HG03045 (cell line): ENCODE results near the gene IFNG.
"Not testable (repeated sequence)": the region's sequence is repeated elsewhere in the genome, so short reads cannot be mapped to it uniquely, and the experiment has no call there.

ENCODE experiments used
- ATAC-seq: cut with Tn5 transposase; IDR thresholded peaks from one replicate; pipeline ENCODE4 v1.9.1; 2021; ENCODE audit warnings: mild to moderate bottlenecking, moderate library complexity; ENCODE audit not compliant: unreplicated experiment

The IFNG gene

DNA sequence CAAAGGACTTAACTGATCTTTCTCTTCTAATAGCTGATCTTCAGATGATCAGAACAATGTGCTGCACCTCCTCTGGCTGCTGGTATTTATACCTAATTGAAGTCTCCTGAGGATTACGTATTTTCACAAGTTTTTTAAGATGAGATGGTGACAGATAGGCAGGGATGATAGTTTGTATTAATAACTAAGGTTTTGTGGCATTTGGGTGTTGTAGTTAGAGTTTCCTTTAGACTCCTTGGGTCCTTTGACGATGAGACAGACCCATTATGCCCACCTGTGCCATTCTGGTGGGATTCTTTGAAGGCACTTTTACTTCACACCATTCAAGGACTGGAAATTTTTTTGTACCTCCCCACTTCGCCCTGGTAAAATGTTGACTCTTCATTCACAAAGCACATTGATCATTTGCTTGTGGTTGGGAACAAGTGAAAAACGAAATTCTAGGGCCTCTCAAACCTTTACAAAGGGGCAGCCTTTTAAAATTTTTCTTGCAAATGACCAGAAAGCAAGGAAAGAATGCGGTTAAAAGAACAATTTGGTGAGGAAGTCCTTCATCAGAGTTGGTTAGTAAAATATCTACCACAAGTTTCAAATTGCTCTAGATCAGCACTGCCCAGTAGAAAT, at the start of gene IFNG:
Gene IFNG (minus strand): TSS at position 60 of the 624 bp plus-strand sequence. CDS start 125 bp downstream, outside the sequence.
- peak; percentile 50 for ATAC-seq

DNA sequence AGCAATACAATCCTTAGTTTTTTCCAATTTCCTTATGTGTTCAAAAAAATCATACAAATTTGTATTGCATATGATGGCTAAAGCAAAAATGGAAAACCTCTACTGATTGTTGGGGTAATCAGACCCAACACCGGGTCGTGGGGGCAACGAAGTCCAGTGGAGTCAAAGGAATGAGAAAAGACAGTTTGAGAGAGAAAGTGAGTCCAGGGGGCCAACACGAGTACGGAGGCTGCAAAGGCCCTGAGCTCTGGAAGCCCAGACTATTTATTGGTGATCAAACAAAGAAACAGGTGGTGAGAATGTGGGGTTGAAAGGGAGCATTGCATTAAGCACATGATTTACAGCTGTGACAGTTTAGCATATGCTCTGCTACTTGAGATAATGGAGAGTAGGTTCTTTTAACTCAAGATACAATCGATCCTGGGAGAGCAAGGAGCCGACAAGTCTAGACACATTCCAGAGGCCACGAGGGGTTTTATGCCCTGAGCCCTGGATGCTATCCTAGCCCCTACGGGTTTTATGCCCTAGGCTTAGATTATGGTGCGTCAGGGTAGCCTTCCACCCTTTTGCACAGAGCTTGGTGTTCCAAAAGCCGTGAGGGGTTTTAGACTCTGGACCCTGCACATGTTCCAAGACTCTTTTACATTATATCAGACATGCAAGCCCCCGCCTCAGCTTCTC, 49.6 kb upstream of the IFNG start:
- not testable (repeated sequence) for ATAC-seq

DNA sequence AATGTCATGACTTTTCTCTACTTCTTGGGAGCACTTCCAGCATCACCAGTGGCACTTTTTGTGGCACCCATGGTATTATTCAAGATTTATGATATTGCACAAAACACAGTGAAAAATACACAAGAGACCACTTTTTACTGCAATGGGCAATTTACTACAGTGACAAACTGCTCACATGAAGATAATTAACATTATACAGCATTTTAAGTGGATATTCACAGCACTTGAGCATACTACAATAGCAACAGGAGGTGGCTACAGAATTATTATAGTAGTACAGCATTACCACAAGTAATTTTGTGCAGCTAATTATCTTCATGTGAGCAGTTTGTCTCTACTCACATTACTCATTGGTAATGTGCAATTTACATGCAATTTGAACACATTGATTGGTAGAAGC, 47.7 kb upstream of the IFNG start:
- no peak for ATAC-seq

DNA sequence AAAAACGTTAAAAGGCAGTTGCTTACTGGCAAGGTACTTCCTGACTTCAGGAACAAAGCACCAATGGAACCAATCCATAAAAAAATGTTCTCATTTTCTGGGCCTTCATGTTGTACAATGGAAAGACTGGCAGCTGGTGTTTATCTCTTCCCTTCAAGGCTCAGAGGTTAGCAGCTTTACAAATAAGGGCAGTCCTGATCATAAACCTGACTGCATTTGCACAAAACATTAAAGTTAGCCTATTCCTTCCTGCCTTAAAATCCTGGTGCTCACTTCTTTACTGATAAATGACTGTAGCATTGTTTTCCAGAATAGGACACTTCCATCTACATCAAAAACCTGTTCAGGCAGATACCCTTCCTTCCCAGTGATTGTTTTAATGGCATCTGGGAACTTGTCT, 46.9 kb upstream of the IFNG start:
- no peak for ATAC-seq

DNA sequence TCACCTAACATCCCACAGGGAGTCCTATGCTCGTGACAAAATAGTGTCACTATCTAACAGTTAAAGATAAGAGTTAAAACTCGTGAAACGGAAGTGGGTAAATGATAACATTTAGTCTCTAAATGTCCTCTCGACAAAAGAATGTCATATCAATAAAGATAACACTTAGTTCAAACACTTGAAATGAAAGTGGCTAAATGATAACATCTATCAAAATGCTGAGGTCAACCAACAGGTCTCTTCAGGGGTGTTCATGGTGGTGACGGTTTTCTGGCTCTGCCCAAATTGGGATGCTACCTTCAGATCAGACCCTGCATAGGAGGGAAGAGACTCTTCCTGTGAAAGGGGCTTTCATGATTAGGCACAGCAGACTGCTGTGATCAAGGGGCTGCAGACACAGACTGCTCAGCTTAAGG, 43.9 kb upstream of the IFNG start:
- no peak for ATAC-seq

DNA sequence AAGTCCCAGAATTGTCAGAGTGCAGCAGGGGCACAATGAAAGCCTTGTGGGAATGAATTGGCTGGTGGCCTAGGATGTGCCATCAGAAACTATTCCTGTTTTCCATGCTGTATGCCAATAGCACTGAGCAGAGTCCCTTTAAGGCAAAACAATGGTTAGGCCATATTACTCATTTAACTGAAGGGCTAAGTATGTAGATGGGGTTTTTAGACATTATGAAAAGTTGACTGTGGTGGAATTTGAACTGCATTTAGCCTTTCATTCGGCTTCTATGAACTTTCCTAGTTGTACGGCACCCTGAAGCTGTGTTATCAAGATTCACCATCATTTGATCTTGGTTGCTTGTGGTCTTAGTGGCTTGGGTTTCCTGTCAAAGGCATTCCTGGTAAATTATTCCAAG, 41.3 kb upstream of the IFNG start:
- no peak for ATAC-seq

DNA sequence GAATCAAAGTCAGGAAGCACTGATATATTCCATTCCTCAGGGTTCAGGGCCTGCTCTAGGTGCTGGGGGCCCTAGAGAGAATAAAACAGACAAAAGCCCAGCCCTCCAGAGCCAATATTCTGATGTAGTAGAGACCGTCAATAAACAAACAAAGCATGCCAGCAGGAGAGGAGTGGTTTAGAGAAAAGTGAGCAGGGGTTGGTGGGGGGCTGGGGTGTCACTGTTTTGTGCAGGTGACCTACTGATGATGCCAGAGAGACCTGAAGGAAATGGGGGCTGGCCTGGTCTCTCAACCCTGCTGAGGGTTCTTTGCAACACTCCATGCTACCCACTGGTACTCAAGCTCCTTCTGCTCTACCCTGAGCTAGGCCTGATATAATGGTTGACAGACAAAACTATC, 39.6 kb upstream of the IFNG start:
- no peak for ATAC-seq

DNA sequence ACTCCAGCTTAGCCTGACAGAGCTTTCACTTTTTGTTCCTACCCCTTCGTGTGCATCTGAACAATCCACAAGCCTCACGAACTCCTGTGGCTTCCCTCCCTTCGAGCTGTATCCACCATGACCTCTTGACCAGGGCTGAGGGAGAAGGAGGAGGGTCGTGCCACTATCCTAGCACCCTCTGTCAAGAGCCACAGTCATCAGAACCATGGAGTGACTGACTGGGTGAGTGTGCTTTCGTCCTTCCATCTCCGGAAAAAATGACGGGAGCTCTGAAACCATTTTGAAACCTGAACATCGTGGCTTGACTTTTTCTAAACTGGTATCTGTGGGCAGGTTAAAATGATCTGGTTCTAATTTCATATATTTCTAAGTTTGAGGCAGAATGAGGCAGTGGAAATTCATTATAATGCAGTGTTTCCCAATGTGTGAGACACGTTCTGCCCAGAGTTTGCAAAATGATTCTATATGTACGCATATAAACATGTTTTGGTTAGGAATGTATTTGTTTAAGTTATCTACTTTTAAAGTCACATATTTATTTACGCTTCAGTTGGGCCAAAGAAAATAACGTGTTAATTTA, 39.1 kb upstream of the IFNG start:
- ATAC-seq = no peak

DNA sequence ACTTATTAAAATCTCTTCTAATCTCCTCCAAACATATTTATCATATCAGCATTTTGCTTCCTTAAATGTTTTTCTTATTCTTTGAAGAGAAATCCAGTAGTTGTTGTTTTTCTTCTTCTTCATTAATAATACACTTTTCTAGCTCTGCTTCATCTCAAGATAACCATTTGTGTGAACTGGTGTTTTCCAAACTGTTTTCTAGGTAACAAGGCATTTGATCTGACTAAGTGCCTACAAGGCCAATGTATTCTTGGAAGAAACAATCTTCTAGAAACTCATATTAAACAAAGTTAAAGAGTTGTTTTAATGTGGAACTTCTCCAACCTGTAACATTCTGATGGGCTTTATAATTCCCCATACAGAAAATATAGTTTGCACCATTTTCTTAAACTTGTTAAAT, 30.8 kb upstream of the IFNG start:
- no peak for ATAC-seq

DNA sequence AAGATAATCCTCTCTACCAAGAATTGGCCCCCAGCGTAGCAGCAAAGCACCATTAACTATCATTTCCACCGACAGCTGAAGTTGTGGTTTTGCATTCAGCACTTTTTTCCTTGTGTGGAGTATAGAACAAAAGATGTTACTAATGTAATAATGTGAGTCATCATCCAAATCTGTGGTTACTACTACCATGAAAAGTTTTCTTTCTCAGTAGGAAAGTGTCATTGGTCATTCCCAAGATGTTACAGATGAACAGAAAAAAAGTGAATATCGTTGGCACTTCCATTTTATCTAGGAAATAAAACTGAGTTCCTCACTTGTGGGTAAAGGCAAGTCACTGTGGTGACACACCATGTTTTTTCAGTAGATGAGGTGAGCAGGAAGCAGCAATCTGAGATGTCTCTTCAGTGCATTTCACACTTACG, 30.3 kb upstream of the IFNG start:
- no peak for ATAC-seq

DNA sequence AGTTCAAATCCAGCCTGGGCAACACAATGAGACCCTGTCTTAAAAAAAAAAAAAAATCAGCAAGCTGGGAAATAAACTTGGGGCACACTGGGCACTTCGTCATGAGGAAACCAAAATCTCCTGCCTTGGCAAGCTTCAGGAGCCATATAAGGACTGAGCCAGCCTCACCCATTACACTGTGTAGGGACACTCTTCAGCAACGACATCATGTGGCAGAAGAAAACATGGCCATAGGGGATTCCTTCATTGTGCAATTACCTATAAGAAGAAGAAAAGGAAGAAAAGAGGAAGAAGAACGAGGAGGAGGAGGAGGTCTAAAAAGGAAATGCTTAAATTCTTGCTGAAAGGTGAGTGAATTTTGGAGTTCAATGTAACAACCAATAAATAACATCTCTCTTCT, 26.1 kb upstream of the IFNG start:
- no peak for ATAC-seq

DNA sequence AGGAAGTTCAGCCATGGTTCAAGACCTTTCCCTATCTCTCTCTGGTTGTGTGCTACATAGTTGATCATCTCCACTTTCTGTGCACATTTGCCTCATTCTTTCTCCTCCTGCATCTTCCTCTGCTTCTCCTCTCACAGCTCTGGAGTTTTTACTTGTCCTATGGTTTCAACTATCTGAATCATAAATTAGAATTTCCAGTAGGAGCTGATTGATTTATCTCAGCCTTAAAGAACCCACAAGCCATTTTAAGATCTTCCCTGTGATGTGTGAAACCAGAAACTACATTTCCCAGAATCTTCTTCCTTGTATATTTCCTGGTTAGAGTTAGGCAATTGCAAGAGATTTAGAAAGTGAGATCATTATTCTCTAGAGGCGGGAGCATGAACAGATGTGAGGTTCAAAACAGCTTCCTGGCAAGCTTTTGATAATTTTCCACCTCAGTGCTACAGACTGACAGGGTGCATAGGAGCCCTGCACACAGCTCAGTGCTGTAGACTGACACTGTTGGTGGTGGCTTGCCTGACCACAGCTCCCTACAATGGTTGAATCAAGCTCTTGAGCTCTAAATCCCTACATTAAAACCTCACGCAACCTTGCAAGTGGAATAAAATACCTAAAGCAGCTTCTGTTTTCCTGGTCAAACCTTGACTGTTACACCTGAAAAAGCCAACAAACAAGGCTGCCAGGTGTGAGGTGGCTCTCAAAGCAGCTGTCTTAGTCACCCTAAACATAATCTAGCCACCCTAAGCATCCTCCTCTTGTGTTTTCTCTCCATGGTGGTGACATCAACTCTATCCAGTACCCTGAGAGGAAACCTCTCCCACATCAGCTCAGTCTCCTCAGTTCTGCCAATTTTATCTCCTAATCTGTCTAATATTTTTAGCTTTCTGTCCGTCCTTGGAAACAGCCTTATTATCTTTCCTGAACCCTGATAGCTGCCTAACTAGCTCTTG, 21.5 kb upstream of the IFNG start:
- no peak for ATAC-seq

DNA sequence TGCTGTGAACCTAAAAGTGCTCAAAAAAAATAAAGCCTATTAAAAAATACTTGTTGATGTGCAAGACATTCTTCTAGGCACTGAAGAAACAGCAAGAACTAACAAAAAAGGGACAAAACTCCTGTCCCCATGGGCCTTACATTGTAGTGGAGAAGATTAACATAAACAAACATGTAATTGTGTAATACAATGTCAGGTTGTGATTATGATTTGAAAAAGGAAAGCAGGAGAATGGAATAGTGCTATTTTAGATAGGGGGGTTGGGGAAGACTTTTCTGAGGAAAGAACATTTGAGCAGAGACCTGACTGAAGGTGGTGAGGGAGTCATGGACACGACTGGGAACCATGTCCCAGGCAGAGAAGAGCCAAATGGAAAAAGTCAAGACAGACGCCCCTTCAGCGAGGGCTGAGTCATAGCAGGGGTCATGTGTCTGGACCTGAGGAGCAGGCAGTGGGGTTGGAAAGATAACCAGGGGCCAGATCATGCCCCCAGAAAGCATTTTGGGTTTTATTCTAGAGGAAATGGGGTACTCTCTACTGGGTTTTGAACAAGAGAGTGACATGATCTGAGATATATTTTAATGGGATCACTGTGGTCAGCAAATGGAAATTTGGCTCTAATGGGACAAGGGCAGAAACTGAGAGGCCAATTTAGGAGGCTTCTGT, 19.4 kb upstream of the IFNG start:
- no peak for ATAC-seq

DNA sequence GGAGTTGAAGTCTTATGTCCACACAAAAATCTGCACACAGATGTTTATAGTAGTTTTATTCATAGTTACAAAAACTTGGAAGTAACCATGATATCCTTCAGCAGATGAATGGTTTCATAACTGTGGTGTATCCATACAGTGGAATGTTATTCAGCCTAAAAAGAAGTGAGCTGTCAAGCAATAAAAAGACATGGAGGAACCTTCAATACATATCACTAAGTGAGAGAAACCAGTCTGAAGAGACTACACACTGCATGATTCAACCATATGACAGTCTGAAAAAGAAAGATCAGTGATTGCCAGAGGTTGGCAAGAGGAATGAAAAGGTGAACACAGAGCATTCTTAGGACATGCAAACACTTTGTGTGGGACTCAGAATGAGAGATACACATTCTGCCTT, 18.6 kb upstream of the IFNG start:
- ATAC-seq = no peak

DNA sequence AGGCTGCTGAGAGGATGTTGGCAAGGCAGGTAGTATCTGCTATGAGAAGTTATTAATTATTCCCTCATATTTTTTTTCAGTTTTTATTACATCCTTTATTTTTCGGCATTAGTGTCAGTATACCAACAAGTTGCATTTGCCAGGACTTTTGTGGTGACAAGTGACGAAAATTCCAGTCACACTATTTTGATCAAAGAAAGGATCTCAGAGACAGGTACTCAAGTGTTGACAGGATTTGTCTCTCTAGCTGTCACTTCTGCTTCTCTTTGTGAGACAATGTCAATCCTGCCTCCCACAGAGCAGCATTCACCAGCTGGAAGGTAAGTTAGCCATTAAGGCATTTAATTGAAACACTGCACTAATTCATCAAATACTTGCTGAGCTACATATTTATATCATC, 18.0 kb upstream of the IFNG start:
- no peak for ATAC-seq

DNA sequence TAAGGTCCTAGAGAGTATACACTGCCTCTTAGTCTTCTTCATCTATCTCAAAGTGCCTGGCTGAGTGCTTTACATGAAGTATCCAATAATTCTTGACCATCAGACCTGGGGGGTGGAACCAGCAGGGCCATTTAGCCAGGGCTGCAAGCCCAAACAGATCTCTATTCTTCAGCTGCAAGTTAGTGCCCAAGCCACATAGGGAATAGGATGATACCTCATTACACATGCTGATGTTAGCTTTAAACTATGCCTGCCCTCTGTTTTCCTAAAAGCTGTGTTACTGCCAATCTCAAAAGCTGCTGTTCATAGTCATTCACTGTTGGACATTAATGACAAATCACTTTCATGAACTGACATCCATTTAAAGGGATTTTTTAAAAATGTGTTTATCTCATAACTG, 16.7 kb upstream of the IFNG start:
- no peak for ATAC-seq

DNA sequence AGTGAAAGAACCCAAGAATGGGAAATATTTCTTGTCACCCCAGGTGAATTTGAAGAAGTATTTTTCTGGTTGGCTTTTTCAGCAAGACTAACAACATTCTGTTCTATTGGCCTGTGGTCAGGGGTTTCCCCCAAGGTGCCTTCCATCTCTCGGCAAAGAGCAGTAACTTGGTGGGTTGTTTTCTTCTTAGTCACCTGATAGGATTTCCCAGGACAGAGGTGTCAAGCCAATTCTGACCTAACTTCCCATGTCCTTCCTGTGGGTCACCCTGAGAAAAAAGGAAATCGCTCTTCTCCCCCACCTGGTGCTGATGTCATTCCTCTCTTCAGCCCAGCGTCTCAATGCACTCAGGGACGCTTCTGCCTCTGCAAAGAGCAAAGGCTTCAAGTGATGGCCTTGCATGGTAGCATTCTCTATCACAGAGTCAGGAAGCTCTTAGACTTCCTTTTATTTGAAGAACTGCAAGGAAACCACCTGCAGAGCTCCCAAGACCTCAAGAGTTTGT, 16.1 kb upstream of the IFNG start:
- peak; percentile 87 for ATAC-seq

DNA sequence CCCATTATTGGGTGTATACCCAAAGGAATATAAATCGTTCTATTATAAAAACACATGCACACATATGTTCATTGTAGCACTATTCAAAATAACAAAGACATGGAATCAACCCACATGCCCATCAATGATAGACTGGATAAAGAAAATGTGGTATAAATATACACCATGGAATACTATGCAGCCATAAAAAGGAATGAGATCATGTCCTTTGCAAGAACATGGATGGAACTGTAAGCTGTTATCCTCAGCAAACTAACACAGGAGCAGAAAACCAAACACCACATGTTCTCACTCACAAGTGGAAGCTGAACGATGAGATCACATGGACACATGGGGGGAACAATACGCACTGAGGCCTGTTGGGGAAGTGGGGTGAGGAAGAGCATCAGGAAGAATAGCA, 15.2 kb upstream of the IFNG start:
- not testable (repeated sequence) for ATAC-seq

DNA sequence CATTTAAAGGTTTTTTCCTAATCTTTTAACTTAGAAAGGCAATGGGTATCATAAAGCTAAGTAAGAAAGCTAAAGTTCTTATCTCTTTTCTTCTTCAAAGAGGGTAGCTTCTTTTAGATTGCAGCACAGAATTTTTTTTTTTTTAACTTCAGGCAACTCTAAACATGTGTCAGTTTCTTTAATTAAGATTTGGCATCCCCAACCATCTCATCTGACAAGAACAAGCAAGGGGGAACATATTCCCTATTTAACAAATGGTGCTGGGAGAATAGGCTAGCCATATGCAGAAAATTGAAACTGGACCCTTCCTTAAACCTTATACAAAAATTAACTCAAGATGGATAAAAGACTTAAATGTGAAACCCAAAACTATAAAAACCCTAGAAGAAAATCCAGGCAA, 14.3 kb upstream of the IFNG start:
- no peak for ATAC-seq

DNA sequence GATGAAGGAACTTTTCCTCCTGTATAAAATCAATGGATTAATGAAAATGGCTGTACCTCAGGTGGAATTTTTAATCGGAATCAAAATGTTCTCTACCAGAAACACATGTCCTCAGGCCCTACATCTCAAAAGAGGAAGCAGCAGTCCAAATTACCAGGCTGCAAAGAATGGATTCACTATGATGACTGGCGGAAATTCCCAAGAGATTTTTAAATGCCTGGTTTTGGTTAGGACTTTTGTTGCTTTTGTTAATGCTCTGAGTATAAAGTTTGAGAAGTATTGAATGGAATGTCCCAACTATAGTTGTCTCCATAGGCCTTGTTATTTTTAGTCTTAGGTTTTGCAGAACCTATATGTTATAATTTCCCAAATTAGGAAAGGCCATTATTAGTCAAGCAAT, 11.2 kb upstream of the IFNG start:
- no peak for ATAC-seq
